Left cardiac atrium (tissue), 4 donors: ENCODE data around the gene BACH2. TPM values are rescaled to one million over a fixed set of nuclear protein-coding genes. Genes with fewer than 3 reads are reported as not detected.

Experiments used
- ATAC-seq, 2 donors: fragments of 200-7000 bp; cut with Tn5 transposase; one replicate each; pipeline ENCODE4 v1.9.1; 2020; ENCODE audit warnings: mild to moderate bottlenecking in 2 of 2, moderate library complexity in 2 of 2
- DNase-seq: peaks from one replicate; pipeline ENCODE4 v3.0.0-alpha.2; 2020
- intact Hi-C, 2 donors: fragments of 100-400 bp; cut with DNase I; formaldehyde crosslinking; loops; one replicate each; pipeline versions ENCODE4 v1.14.1 to v1.15.1; 2022 to 2023
- total RNA-seq, 2 donors: library from RNA; stranded (reverse); fragmentation: NEBNext Ultra II Directional; extraction: Animal tissue kit (Norgen Biotek cat#: 25700); gene quantifications; one replicate each; pipeline ENCODE4 v1.2.1, GENCODE V29; 2021
- donor health status: DM: no; HTN: yes; CAD: no.
- donor health status: DM: no; HTN: yes; CAD: no; lungs with severe emphysema.
- donor health status: DM: yes; HTN: yes; CAD: no.
- donor health status: Dilated cardiomyopathy.

The BACH2 gene
- total RNA-seq, 2 donors from 2014 or later = 2.0 to 2.5 TPM

GRCh38 chr6:90098001-90098531 lies 198.6 kb downstream of the BACH2 start:
- intact Hi-C loops = no loop called here
- DNase-seq = peak; percentile 75
- ATAC-seq = peak; percentile 93 to 96

GRCh38 chr6:90097356-90097755 lies 199.3 kb downstream of the BACH2 start:
- DNase-seq = no peak
- intact Hi-C loops = no loop called here
- no peak for ATAC-seq

- intact Hi-C loops = no loop called here
- DNase-seq (no peak), ATAC-seq (no peak)
Measured at GRCh38 chr6:90096818-90097217, 199.8 kb downstream of the BACH2 start.

- no peak for ATAC-seq
- DNase-seq = no peak
- intact Hi-C loops = no loop called here
Measured at GRCh38 chr6:90095788-90096187, 200.9 kb downstream of the BACH2 start.

GRCh38 chr6:90095145-90095544 lies 201.5 kb downstream of the BACH2 start:
- no peak for DNase-seq
- intact Hi-C loops = no loop called here
- ATAC-seq = no peak

GRCh38 chr6:90093558-90094073 lies 203.0 kb downstream of the BACH2 start:
- intact Hi-C loops = no loop called here
- DNase-seq (no peak), ATAC-seq (no peak)

- DNase-seq = no peak
- no peak for ATAC-seq
- intact Hi-C loops = no loop called here
Measured at GRCh38 chr6:90090866-90091265, 205.8 kb downstream of the BACH2 start.

GRCh38 chr6:90088009-90088408 lies 208.6 kb downstream of the BACH2 start:
- ATAC-seq = peak; percentile 30 to 78
- intact Hi-C loops = no loop called here
- no peak for DNase-seq

GRCh38 chr6:90087106-90087833 lies 209.4 kb downstream of the BACH2 start:
- intact Hi-C loops = no loop called here
- DNase-seq (no peak), ATAC-seq (no peak)

GRCh38 chr6:90086517-90086916 lies 210.1 kb downstream of the BACH2 start:
- intact Hi-C loops = no loop called here
- DNase-seq (no peak), ATAC-seq (peak in 1 of 2 donors; percentile 73)

GRCh38 chr6:90083891-90084290 lies 212.8 kb downstream of the BACH2 start:
- ATAC-seq = no peak
- intact Hi-C loops = no loop called here
- DNase-seq = no peak

GRCh38 chr6:90082847-90083246 lies 213.8 kb downstream of the BACH2 start:
- intact Hi-C loops = no loop called here
- no peak for ATAC-seq

GRCh38 chr6:90080876-90081481 lies 215.7 kb downstream of the BACH2 start:
- DNase-seq = no peak
- intact Hi-C loops = no loop called here
- ATAC-seq = no peak

More at GRCh38 chr6:90082847-90083246, 213.8 kb downstream of the BACH2 start:
- DNase-seq = no peak

- intact Hi-C loops = no loop called here
- DNase-seq = no peak
Measured at GRCh38 chr6:90079560-90080490, 216.8 kb downstream of the BACH2 start.

GRCh38 chr6:90078513-90079289 lies 217.9 kb downstream of the BACH2 start:
- ATAC-seq (no peak), DNase-seq (no peak)
- intact Hi-C loops = no loop called here

More at GRCh38 chr6:90079560-90080490, 216.8 kb downstream of the BACH2 start:
- no peak for ATAC-seq

- DNase-seq (no peak), ATAC-seq (no peak)
- intact Hi-C loops = no loop called here
Measured at GRCh38 chr6:90076511-90077415, 219.9 kb downstream of the BACH2 start.

GRCh38 chr6:90074161-90074850 lies 222.3 kb downstream of the BACH2 start:
- DNase-seq (no peak), ATAC-seq (no peak)
- intact Hi-C loops = no loop called here
